HL-60 (cell line): ENCODE results near the gene ALPG.
"Not testable (repeated sequence)": the region's sequence is repeated elsewhere in the genome, so short reads cannot be mapped to it uniquely, and the experiment has no call there.

ENCODE experiments used
- DNase-seq, 2 experiments: peaks; one replicate each; pipeline ENCODE4 v3.0.0-alpha.2; 2010 to 2020; ENCODE audit warnings: low read depth in 1 of 2, low spot score in 1 of 2
- H3K27ac ChIP-seq: fragments of 250-450 bp; sonication (Bioruptor Pico); replicated peaks from 2 replicates; pipeline ENCODE4 v1.5.1; 2020; ENCODE audit warnings: mild to moderate bottlenecking, moderate library complexity
- H3K27me3 ChIP-seq: fragments of 250-450 bp; sonication (Bioruptor Pico); 2 replicates; pipeline ENCODE4 v1.5.1; 2021; ENCODE audit warnings: mild to moderate bottlenecking, moderate library complexity; ENCODE audit not compliant: insufficient read depth, poor library complexity, severe bottlenecking
- H3K4me3 ChIP-seq: replicated peaks from 2 replicates; pipeline ENCODE4 v1.5.1; 2011; ENCODE audit warnings: mild to moderate bottlenecking, control low read depth, low read length; ENCODE audit not compliant: insufficient read depth
- GABPA ChIP-seq: IDR thresholded peaks from 2 replicates; pipeline ENCODE4 v1.6.1; 2012; ENCODE audit warnings: low read depth
- POLR2AphosphoS5 ChIP-seq: IDR thresholded peaks from 2 replicates; pipeline ENCODE4 v1.6.1; 2012; ENCODE audit warnings: low read depth
- SPI1 ChIP-seq: IDR thresholded peaks from 2 replicates; pipeline ENCODE4 v1.6.1; 2012; ENCODE audit warnings: low read depth, mild to moderate bottlenecking, borderline replicate concordance
- TF ChIP-seq, protein P1 (sequence below): IDR thresholded peaks from 2 replicates; pipeline ENCODE4 v1.6.1; 2012; ENCODE audit warnings: low read depth; ENCODE audit not compliant: insufficient replicate concordance
- TF ChIP-seq, protein P2 (sequence below): IDR thresholded peaks from one replicate; pipeline ENCODE4 v1.5.1; 2011; ENCODE audit warnings: low read length, control low read depth, inconsistent platforms; ENCODE audit not compliant: insufficient read depth

Gene ALPG

DNA sequence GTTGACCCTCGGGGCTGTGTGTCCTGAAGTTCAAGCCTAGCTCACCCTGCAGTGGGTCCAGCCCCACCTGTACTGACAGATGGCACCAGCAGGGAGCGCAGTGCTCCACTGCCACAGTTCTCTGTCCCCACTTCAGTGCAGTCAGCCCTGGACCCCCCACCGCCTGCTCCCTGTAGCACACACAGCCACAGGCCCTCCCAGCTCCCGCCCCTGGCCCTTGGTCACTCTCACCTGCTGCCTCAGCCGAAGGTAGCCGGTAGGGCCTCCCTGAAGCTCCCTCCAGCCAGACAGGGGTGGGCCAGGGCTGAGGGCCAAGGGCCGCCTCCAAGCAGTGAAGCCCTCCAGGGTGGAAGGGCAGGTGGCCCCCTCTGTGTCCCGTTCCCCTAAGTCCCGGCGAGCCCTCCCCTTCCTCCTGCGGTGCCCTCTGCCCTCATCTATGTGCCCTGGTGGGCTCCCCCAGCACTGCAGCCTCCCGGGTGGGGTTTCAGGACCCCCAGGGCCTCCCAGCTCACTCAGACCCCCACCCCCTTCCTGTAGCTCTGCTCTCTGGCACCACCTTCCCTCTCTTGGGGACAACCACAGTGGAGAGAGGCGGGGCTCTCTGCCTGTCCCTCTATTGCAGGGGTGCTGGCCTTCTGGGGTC is 38.9 kb upstream of the ALPG start:
- Histone ChIP-seq H3K27ac (no peak overlapping the region), H3K4me3 (no peak overlapping the region), H3K27me3 (no peaks in the 10 kb centered on the region)
- TF ChIP-seq SPI1 = no peak
- DNase-seq = no peak

DNA sequence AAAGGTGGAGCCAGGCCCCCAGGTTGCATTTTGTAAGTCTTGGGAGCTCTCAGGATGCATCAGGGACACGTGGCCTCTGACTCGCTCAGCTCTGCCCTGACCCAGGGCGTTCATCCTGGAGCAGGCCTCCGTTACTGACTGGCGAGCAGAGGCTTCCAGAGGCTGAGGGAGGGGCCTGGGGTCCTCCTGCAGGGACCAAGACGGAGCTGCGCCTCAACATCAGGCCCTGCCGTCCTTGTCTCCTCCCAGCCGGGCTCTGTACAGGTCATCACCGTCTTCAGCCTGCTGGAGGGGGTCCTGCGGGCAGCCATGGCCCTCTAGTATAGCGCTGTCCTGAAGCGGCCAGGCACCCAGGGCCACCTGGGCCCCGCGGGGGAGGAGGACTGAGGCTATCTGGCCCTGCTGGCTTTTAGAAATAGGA is 38.3 kb upstream of the ALPG start:
- Histone ChIP-seq H3K27me3 (no peaks in the 10 kb centered on the region), H3K27ac (no peak overlapping the region), H3K4me3 (no peak overlapping the region)
- TF ChIP-seq, protein P1, sequence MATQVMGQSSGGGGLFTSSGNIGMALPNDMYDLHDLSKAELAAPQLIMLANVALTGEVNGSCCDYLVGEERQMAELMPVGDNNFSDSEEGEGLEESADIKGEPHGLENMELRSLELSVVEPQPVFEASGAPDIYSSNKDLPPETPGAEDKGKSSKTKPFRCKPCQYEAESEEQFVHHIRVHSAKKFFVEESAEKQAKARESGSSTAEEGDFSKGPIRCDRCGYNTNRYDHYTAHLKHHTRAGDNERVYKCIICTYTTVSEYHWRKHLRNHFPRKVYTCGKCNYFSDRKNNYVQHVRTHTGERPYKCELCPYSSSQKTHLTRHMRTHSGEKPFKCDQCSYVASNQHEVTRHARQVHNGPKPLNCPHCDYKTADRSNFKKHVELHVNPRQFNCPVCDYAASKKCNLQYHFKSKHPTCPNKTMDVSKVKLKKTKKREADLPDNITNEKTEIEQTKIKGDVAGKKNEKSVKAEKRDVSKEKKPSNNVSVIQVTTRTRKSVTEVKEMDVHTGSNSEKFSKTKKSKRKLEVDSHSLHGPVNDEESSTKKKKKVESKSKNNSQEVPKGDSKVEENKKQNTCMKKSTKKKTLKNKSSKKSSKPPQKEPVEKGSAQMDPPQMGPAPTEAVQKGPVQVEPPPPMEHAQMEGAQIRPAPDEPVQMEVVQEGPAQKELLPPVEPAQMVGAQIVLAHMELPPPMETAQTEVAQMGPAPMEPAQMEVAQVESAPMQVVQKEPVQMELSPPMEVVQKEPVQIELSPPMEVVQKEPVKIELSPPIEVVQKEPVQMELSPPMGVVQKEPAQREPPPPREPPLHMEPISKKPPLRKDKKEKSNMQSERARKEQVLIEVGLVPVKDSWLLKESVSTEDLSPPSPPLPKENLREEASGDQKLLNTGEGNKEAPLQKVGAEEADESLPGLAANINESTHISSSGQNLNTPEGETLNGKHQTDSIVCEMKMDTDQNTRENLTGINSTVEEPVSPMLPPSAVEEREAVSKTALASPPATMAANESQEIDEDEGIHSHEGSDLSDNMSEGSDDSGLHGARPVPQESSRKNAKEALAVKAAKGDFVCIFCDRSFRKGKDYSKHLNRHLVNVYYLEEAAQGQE = no peak
- TF ChIP-seq POLR2AphosphoS5 (no peak), SPI1 (no peak), GABPA (no peak)
- TF ChIP-seq, protein P2, sequence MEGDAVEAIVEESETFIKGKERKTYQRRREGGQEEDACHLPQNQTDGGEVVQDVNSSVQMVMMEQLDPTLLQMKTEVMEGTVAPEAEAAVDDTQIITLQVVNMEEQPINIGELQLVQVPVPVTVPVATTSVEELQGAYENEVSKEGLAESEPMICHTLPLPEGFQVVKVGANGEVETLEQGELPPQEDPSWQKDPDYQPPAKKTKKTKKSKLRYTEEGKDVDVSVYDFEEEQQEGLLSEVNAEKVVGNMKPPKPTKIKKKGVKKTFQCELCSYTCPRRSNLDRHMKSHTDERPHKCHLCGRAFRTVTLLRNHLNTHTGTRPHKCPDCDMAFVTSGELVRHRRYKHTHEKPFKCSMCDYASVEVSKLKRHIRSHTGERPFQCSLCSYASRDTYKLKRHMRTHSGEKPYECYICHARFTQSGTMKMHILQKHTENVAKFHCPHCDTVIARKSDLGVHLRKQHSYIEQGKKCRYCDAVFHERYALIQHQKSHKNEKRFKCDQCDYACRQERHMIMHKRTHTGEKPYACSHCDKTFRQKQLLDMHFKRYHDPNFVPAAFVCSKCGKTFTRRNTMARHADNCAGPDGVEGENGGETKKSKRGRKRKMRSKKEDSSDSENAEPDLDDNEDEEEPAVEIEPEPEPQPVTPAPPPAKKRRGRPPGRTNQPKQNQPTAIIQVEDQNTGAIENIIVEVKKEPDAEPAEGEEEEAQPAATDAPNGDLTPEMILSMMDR = no peak
- DNase-seq = no peak

DNA sequence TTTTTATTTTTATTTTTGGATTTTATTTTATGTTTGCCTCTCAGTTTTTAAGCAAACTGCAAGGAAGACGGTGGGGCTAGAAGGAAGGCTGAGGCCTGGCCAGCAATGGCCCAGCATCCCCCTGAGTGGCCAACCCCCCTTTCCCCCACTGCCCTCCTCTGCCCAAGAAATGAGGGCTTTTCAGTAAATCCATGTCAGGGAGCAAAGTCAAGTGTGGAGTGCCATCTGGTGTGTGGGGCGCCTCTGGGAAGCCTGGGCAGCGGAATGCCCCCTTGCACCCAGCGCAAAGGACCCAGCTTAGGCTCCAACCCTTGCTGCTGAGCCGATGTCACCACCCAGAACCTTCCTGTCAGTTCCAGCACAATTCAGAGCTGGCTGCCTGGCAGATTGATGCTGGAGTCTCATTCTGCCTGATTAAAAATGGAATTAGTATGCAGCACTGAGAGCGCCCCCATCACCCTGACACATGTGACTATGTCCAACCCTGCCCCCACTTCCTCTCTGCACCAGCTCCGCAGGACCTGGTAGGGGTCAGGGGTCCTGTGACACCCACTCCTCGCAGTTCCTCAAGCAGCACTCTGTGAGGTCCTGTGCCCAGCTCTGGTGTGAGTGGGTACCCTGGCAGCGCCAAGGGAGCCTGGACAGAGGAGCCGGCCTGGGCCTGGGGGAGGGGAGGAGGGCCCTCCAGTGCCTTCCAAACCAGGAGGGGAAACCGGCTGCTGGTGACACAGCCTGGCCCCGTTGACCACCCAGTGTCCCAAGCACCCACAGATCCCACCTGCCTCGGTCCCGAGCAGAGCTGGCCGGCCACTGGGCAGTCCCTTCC is 37.3 kb upstream of the ALPG start:
- Histone ChIP-seq H3K4me3 (no peak overlapping the region), H3K27me3 (no peaks in the 10 kb centered on the region), H3K27ac (no peak overlapping the region)
- no peak for DNase-seq
- TF ChIP-seq SPI1 = 0 out of 2 replicates have a peak, but pooled peaks have one; percentile 1
- no peak for TF ChIP-seq POLR2AphosphoS5

DNA sequence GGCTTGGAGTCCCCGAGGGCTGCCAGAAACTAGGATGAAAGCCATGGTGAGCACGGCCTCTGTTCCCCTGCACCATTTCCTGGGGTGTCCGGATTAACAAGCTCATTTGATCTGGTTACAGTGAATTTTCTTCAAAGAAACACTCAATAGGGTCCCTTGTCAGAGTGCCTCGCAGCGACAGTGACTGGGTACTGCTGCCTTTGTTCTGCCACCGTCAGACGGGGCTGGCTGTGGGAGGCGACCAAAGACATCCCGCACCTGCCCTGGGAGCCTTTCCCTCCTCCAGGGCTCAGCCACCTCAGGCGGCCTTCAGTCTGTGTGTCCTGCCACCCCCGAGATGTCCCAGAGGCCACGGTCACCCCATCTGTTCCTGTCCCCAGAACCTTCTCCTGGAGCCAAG is 36.6 kb upstream of the ALPG start:
- not testable (repeated sequence) for DNase-seq, H3K27me3 ChIP-seq, H3K27ac ChIP-seq, H3K4me3 ChIP-seq

DNA sequence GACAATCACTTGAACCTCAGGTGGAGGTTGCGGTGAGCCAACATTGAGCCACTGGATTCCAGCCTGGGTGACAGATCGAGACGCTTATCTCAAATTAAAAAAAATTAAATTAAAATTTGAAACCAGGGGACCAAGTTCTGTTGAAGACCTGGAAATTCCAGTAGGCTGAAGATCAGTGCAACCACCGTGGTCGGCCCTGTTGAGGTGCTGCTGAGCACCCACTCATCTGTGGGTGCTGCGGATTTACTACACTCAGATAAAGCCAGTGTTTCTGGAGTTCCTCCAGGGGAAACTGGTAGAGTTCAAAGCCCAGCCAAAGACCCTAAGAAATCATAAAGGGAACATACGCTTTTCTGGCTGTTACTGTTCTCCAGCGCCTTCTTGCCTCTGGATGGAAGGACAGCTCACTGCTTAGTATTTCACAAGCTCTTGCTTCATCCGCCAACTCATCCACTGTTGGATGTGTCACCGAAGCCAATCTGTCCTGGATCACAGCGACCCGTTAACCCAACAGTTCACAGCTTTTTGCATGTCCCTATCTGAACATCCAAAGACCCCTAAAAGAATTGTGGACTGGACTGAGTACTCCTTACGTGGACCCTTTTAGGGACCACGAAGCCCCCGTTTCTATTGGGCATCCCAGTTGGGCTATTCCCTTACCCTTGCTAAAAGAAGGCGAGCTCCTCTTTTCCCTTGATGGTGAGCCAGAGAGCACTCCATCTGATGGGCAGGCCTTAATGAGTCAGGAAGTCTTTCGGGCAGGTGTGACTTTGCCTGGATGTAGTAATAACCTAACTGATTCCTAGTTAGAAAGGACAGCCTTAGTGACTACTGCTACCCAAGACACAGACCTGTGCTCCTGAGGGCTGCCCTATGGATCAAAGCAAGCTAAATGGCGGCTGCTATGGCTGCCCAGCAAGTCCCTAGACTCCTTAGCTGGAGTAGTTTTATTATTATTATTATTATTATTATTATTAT is 34.1 kb upstream of the ALPG start:
- no peak overlapping the region for H3K27ac ChIP-seq
- TF ChIP-seq SPI1 = no peak
- no peak for TF ChIP-seq GABPA
- H3K4me3 ChIP-seq = no peak overlapping the region
- peak; percentile 31 to 53 for DNase-seq
- no peaks in the 10 kb centered on the region for H3K27me3 ChIP-seq

DNA sequence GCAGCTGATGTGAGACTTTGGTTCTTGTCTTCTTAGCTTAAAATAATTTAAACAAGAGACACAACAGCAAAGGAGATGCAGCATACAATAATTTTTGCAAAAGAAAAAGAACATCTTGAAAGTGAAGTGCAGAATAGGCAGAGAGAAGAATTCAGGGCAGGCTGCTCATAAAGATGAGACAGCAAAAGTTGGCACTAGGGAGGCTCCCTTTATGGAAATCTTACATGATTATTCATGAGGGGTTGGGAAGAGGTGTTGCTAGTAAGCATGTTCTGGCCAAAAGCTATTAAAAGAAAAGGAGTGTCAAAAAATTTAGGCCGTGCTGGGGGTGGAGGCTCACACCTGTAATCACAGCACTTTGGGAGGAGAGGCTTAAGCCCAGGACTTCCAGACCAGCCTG is 32.3 kb upstream of the ALPG start:
- Histone ChIP-seq H3K4me3 (no peak overlapping the region), H3K27me3 (no peaks in the 10 kb centered on the region), H3K27ac (no peak overlapping the region)
- TF ChIP-seq GABPA (no peak), POLR2AphosphoS5 (no peak), SPI1 (no peak)
- TF ChIP-seq, protein P2 = no peak
- TF ChIP-seq, protein P1 = no peak
- DNase-seq = no peak
